Ovary (tissue), 3 donors: ENCODE results near the gene RBM20.

Experiments used
- CTCF ChIP-seq, 3 donors: fragments of 450-650 bp in 2 of 3; fragments of 200-600 bp in 1 of 3; IDR thresholded peaks; one replicate each; pipeline versions ENCODE4 v1.5.1 to v1.8.0; 2016 to 2022; ENCODE audit warnings: antibody characterized with exemption in 3 of 3, mild to moderate bottlenecking in 1 of 3
- EP300 ChIP-seq: sonication (generic); formaldehyde crosslinking; IDR thresholded peaks from one replicate; pipeline ENCODE4 v1.6.1; 2017; ENCODE audit warnings: antibody characterized with exemption
- POLR2A ChIP-seq: fragments of 450-650 bp; IDR thresholded peaks from one replicate; pipeline ENCODE4 v1.6.1; 2017; ENCODE audit warnings: antibody characterized with exemption, mild to moderate bottlenecking, moderate library complexity
- donor health status: DM: no; HTN: no; CAD: no.

GRCh38 chr10:110786172-110786571 lies 142.0 kb downstream of the RBM20 start:
- no peak for TF ChIP-seq CTCF (IDR thresholded peaks at IDR 0.05)
- no peak for TF ChIP-seq POLR2A
- TF ChIP-seq EP300, result no peak
